OCI-LY3 (cell line): ENCODE measurements around the gene ATP10A.

Experiments
- H2AFZ ChIP-seq: fragments of 200-600, 300-600 bp; shearing (Covaris generic); 2 replicates; pipeline ENCODE4 v1.6.0; 2014; ENCODE audit warnings: antibody characterized with exemption, low read depth, low read length
- H3K27ac ChIP-seq: fragments of 200-600, 300-600 bp; sonication (generic); 2 replicates; pipeline ENCODE4 v1.5.1; 2014; ENCODE audit warnings: mild to moderate bottlenecking, low read length, moderate library complexity, mixed read lengths
- H3K27me3 ChIP-seq: fragments of 200-600, 300-600 bp; sonication (generic); 2 replicates; pipeline ENCODE4 v1.6.1; 2014; ENCODE audit warnings: low read depth, low read length, mixed read lengths
- H3K36me3 ChIP-seq: fragments of 200-600, 300-600 bp; sonication (generic); replicated peaks from 2 replicates; pipeline ENCODE3; 2014; ENCODE audit warnings: low read depth, low read length, mixed read lengths
- H3K4me1 ChIP-seq: fragments of 300-600, 200-600 bp; sonication (generic); 2 replicates; pipeline ENCODE4 v1.6.1; 2014; ENCODE audit warnings: low read length, mixed read lengths
- H3K4me2 ChIP-seq: fragments of 200-600, 300-600 bp; sonication (generic); 2 replicates; pipeline ENCODE4 v1.6.1; 2014; ENCODE audit warnings: low read length, mixed read lengths
- H3K4me3 ChIP-seq: fragments of 300-600, 200-600 bp; sonication (generic); 2 replicates; pipeline ENCODE4 v1.5.1; 2014; ENCODE audit warnings: antibody characterized with exemption, mild to moderate bottlenecking, low read length, moderate library complexity
- H3K79me2 ChIP-seq: fragments of 300-600, 200-600 bp; shearing (Covaris generic); 2 replicates; pipeline ENCODE4 v1.6.1; 2014; ENCODE audit warnings: mild to moderate bottlenecking, low read length, mixed read lengths
- H3K9ac ChIP-seq: fragments of 300-600, 200-600 bp; shearing (Covaris generic); 2 replicates; pipeline ENCODE4 v1.6.0; 2014; ENCODE audit warnings: mild to moderate bottlenecking, low read length, moderate library complexity
- H3K9me3 ChIP-seq: fragments of 200-600, 300-600 bp; shearing (Covaris generic); 2 replicates; pipeline ENCODE4 v1.6.1; 2014; ENCODE audit warnings: low read length, mixed read lengths; ENCODE audit not compliant: insufficient read depth
- H4K20me1 ChIP-seq: fragments of 200-600, 300-600 bp; sonication (generic); 2 replicates; pipeline ENCODE4 v1.6.1; 2016; ENCODE audit warnings: low read length, mixed read lengths; ENCODE audit not compliant: insufficient read depth
- CTCF ChIP-seq: fragments of 200-600, 300-600 bp; sonication (generic); IDR thresholded peaks from 2 replicates; pipeline ENCODE4 v1.5.1; 2014; ENCODE audit warnings: antibody characterized with exemption, low read length, low read depth
- EZH2phosphoT487 ChIP-seq: fragments of 200-600 bp; shearing (Covaris generic); IDR thresholded peaks from 2 replicates; pipeline ENCODE4 v1.6.1; 2018; ENCODE audit warnings: antibody characterized with exemption, mixed run types, low read depth

The ATP10A gene

DNA sequence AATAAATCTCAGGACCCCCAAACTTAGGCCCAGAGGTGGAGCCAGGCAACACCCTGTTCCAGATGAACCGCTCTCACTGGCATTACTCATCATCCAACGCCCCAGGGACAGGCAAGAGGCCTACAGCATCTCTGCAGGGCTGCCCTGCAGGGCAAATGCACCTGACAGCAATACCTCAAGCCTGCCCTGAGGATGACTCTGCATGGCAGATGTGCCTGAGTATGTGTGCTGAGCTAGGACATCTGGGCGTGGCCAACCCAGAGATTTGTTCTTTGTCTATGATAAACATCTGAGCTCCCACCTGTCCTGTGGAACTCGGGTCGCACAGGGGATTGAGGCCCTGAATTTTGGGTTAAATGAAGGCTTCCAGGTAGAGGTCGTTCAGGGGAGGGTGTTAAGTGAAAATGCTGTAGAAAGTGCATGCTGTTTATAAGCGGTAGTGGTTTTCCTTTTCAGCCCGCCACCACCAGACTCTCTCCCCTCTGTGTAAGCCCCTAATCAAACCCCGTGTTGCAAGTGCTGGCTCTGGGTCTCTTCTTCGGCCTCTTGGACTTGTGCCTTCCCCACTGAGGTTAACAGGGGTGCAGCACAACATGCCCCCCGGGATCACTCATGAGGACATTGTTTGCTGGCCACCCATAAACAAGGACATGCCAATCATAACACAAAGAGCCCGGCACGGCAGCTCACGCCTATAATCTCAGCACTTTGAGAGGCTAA is 92.3 kb downstream of the ATP10A start:
- H3K4me3 ChIP-seq: no peak overlapping the region
- no peaks in the 10 kb centered on the region for H3K27me3 ChIP-seq
- no peaks in the 10 kb centered on the region for H3K9me3 ChIP-seq
- H3K27ac ChIP-seq: no peak overlapping the region
- H4K20me1 ChIP-seq: no peaks in the 10 kb centered on the region
- no peak overlapping the region for H3K9ac ChIP-seq
- H3K4me1 ChIP-seq: peaks cover 7% of the 10 kb centered on the region; the same call in 1 of the 2 replicates
- H3K36me3 ChIP-seq: no peaks in the 10 kb centered on the region
- no peaks in the 10 kb centered on the region for H3K79me2 ChIP-seq
- H2AFZ ChIP-seq: no peak overlapping the region
- no peak overlapping the region for H3K4me2 ChIP-seq
- TF ChIP-seq EZH2phosphoT487 (no peak), CTCF (no peak)

DNA sequence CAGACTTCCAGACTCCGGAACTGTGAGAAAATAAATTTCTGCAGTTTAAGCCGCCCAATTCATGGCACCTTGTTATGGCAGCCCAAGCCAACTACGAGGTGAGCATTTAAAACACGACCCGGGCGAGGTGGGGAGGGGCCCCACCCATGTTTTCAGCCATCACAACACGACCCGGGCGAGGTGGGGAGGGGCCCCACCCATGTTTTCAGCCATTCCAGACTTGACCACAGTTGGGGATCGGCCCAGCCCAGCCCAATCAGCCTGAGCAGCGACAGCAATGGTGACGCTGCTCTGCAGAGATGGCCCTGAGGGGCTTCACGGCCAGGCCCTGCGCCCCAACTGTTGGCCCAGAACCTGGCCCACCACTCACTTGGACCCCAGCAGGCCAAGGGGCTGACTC is 93.1 kb downstream of the ATP10A start:
- H3K9me3 ChIP-seq: no peaks in the 10 kb centered on the region
- no peak overlapping the region for H3K9ac ChIP-seq
- H2AFZ ChIP-seq: no peak overlapping the region
- no peaks in the 10 kb centered on the region for H3K27me3 ChIP-seq
- no peak overlapping the region for H3K27ac ChIP-seq
- TF ChIP-seq CTCF: no peak
- H3K36me3 ChIP-seq: no peaks in the 10 kb centered on the region
- no peak overlapping the region for H3K4me3 ChIP-seq
- H3K4me1 ChIP-seq: peaks cover 2% of the 10 kb centered on the region; the same call in 1 of the 2 replicates
- no peaks in the 10 kb centered on the region for H4K20me1 ChIP-seq
- no peaks in the 10 kb centered on the region for H3K79me2 ChIP-seq
- H3K4me2 ChIP-seq: no peak overlapping the region

- Histone ChIP-seq H3K4me3 (no peak overlapping the region), H3K27ac (no peak overlapping the region), H3K79me2 (no peaks in the 10 kb centered on the region), H3K27me3 (no peaks in the 10 kb centered on the region), H2AFZ (no peak overlapping the region), H3K9me3 (no peaks in the 10 kb centered on the region), H3K4me1 (no peaks in the 10 kb centered on the region), H3K9ac (no peak overlapping the region), H3K36me3 (no peaks in the 10 kb centered on the region), H3K4me2 (no peak overlapping the region), H4K20me1 (no peaks in the 10 kb centered on the region)
- TF ChIP-seq EZH2phosphoT487: no peak
- no peak for TF ChIP-seq CTCF
Observed at GRCh38 chr15:25768271-25768670, 94.9 kb downstream of the ATP10A start.

- H3K9ac ChIP-seq: no peak overlapping the region
- no peak overlapping the region for H3K27ac ChIP-seq
- no peaks in the 10 kb centered on the region for H3K36me3 ChIP-seq
- H3K4me3 ChIP-seq: no peak overlapping the region
- H3K27me3 ChIP-seq: no peaks in the 10 kb centered on the region
- TF ChIP-seq CTCF (no peak), EZH2phosphoT487 (no peak)
- H3K79me2 ChIP-seq: no peaks in the 10 kb centered on the region
- H4K20me1 ChIP-seq: no peaks in the 10 kb centered on the region
- H3K9me3 ChIP-seq: no peaks in the 10 kb centered on the region
- H2AFZ ChIP-seq: no peak overlapping the region
- H3K4me2 ChIP-seq: no peak overlapping the region
- H3K4me1 ChIP-seq: no peaks in the 10 kb centered on the region
Observed at GRCh38 chr15:25767356-25768151, 95.6 kb downstream of the ATP10A start.
